Esophagus muscularis mucosa (tissue), 4 donors: ENCODE results near the gene PBX4. TPM values are rescaled to one million over a fixed set of nuclear protein-coding genes. Genes with fewer than 3 reads are reported as not detected.

Experiments
- DNase-seq: peaks from one replicate; pipeline ENCODE4 v3.0.0-alpha.2; 2017; ENCODE audit errors: extremely low spot score
- H3K27ac ChIP-seq, 4 donors: fragments of 200-600 bp; sonication (generic); replicated peaks in 1 of 4; 1 replicate in 3 of 4; 2 replicates in 1 of 4; pipeline ENCODE4 v1.5.1; 2016 to 2019; ENCODE audit warnings: mild to moderate bottlenecking in 1 of 4
- H3K27me3 ChIP-seq, 4 donors: fragments of 200-600 bp; sonication (generic); one replicate each; pipeline versions ENCODE4 v1.5.1 to v1.6.0; 2016 to 2019
- H3K36me3 ChIP-seq, 4 donors: fragments of 200-600 bp; sonication (generic); one replicate each; pipeline ENCODE4 v1.5.1; 2016 to 2019
- H3K4me1 ChIP-seq, 4 donors: fragments of 200-600 bp; sonication (generic); one replicate each; pipeline ENCODE4 v1.5.1; 2016 to 2019
- H3K4me3 ChIP-seq, 4 donors: fragments of 200-600 bp; sonication (generic); 1 replicate in 2 of 4; 2 replicates in 2 of 4; pipeline ENCODE4 v1.5.1; 2016 to 2019; ENCODE audit warnings: mild to moderate bottlenecking in 4 of 4, moderate library complexity in 1 of 4
- H3K9me3 ChIP-seq, 4 donors: fragments of 200-600 bp; sonication (generic); 1 replicate in 3 of 4; 2 replicates in 1 of 4; pipeline ENCODE4 v1.5.1; 2016 to 2019
- CTCF ChIP-seq, 3 experiments: fragments of 200-600 bp in 2 of 3; fragments of 450-650 bp in 1 of 3; sonication (generic) in 2 of 3; IDR thresholded peaks; one replicate each; pipeline ENCODE4 v1.5.1; 2017 to 2019; ENCODE audit warnings: antibody characterized with exemption in 3 of 3, mild to moderate bottlenecking in 2 of 3, moderate library complexity in 1 of 3
- EP300 ChIP-seq: sonication (generic); formaldehyde crosslinking; IDR thresholded peaks from one replicate; pipeline ENCODE4 v1.6.1; 2017; ENCODE audit warnings: antibody characterized with exemption
- POLR2A ChIP-seq: fragments of 450-650 bp; IDR thresholded peaks from one replicate; pipeline ENCODE4 v1.6.1; 2017; ENCODE audit warnings: antibody characterized with exemption, moderate library complexity, mild to moderate bottlenecking, low read depth
- POLR2AphosphoS5 ChIP-seq, 2 donors: sonication (generic); formaldehyde crosslinking; IDR thresholded peaks; one replicate each; pipeline ENCODE4 v1.6.1; 2017; ENCODE audit warnings: antibody characterized with exemption in 2 of 2
- WGBS: methylation state at CpG from one replicate; pipeline ENCODE4 v1.1.5; 2018; 5-methylcytosine and 5-hydroxymethylcytosine counted together
- intact Hi-C: fragments of 100-400 bp; cut with DNase I; formaldehyde crosslinking; loops from one replicate; pipeline ENCODE4 v1.15.1; 2023
- total RNA-seq, 4 donors: library from RNA; depleted of rRNA; stranded (reverse); fragments of >200 nt; gene quantifications; one replicate each; pipeline versions ENCODE4 v1.1.0 to v1.2.1, GENCODE V29; 2016

Gene PBX4
- total RNA-seq, 4 donors from 2014 or later: 0.66 to 3.7 (median 0.98) TPM; not detected in 1

GRCh38 chr19:19527371-19527656 is 91.2 kb downstream of the PBX4 start:
- Histone ChIP-seq H3K27ac (no peak overlapping the region), H3K4me3 (no peak overlapping the region), H3K4me1 (peaks cover 14 to 50% (median 25%) of the 10 kb centered on the region in 4 donors), H3K36me3 (peaks cover 15 to 57% (median 40%) of the 10 kb centered on the region in 4 donors), H3K27me3 (no peaks in the 10 kb centered on the region), H3K9me3 (no peaks in the 10 kb centered on the region)
- WGBS: 91% methylated on average over 4 of the region's 9 CpGs
- TF ChIP-seq EP300 (no peak), POLR2A (no peak), POLR2AphosphoS5 (IDR thresholded peaks at IDR 0.05) (no peak), CTCF (IDR thresholded peaks at IDR 0.05) (no peak)
- intact Hi-C loops: no loop called here
- DNase-seq: no peak

- intact Hi-C loops: no loop called here
- Histone ChIP-seq H3K4me3 (no peak overlapping the region), H3K27ac (no peak overlapping the region), H3K27me3 (no peaks in the 10 kb centered on the region), H3K4me1 (peaks cover 10 to 49% (median 21%) of the 10 kb centered on the region in 4 donors), H3K9me3 (no peaks in the 10 kb centered on the region), H3K36me3 (peaks cover 15 to 57% (median 40%) of the 10 kb centered on the region in 4 donors)
- DNase-seq: no peak
- TF ChIP-seq EP300 (no peak), POLR2AphosphoS5 (IDR thresholded peaks at IDR 0.05) (no peak), POLR2A (no peak), CTCF (IDR thresholded peaks at IDR 0.05) (no peak)
- WGBS: 72% methylated on average over 20 of the region's 28 CpGs
These were observed 91.7 kb downstream of the PBX4 start for GRCh38 chr19:19526581-19527370.

GRCh38 chr19:19525611-19526380 is 92.7 kb downstream of the PBX4 start:
- TF ChIP-seq CTCF (IDR thresholded peaks at IDR 0.05): no peak
- TF ChIP-seq POLR2AphosphoS5 (IDR thresholded peaks at IDR 0.05): no peak
- no peak for TF ChIP-seq POLR2A
- TF ChIP-seq EP300: no peak
- no peaks in the 10 kb centered on the region for H3K9me3 ChIP-seq
- no peaks in the 10 kb centered on the region for H3K27me3 ChIP-seq
- peaks cover 15 to 62% (median 40%) of the 10 kb centered on the region in 4 donors for H3K36me3 ChIP-seq
- H3K27ac ChIP-seq: no peak overlapping the region
- intact Hi-C loops: no loop called here
- DNase-seq: no peak
- H3K4me3 ChIP-seq: no peak overlapping the region
- peaks cover 10 to 58% (median 21%) of the 10 kb centered on the region in 4 donors for H3K4me1 ChIP-seq
- 88% methylated on average over 15 of the region's 23 CpGs for WGBS

- H3K4me1 ChIP-seq: peaks cover 8 to 67% (median 22%) of the 10 kb centered on the region in 4 donors
- DNase-seq: no peak
- WGBS: 77% methylated on average over 7 of the region's 7 CpGs
- no peak overlapping the region for H3K27ac ChIP-seq
- H3K4me3 ChIP-seq: no peak overlapping the region
- no peaks in the 10 kb centered on the region for H3K27me3 ChIP-seq
- intact Hi-C loops: no loop called here
- H3K9me3 ChIP-seq: no peaks in the 10 kb centered on the region
- TF ChIP-seq POLR2AphosphoS5 (IDR thresholded peaks at IDR 0.05) (no peak), EP300 (no peak), CTCF (IDR thresholded peaks at IDR 0.05) (no peak), POLR2A (no peak)
- peaks cover 15 to 74% (median 50%) of the 10 kb centered on the region in 4 donors for H3K36me3 ChIP-seq
These were observed 94.4 kb downstream of the PBX4 start for GRCh38 chr19:19524053-19524452.
